ENCODE data around the gene PTPRN2. TPM values are rescaled to one million over a fixed set of nuclear protein-coding genes. Genes with fewer than 3 reads are reported as not detected.

PTPRN2 gene
- total and polyA plus RNA-seq, 8 donors = 4.9 to 136 (median 46.8) TPM

GRCh38 chr7:158422887-158423560 is 164.6 kb downstream of the PTPRN2 start:
- no peak overlapping the region for H3K4me3 ChIP-seq
- no peak overlapping the region for H3K27ac ChIP-seq
- WGBS, 5 donors = 75 to 90% (median 81%) methylated on average over 14 to 15 of the region's 15 CpGs
- intact Hi-C loops (cut with DNase I; ENCODE audit: low total_unique reads) = no loop called here
- no peak for DNase-seq
- TF ChIP-seq POLR2AphosphoS5 (IDR thresholded peaks at IDR 0.05) (no peak), POLR2A (IDR thresholded peaks at IDR 0.05) (no peak), EP300 (IDR thresholded peaks at IDR 0.05) (no peak), CTCF (IDR thresholded peaks at IDR 0.05) (no peak)
- H3K4me1 ChIP-seq = no peaks in the 10 kb centered on the region
- no peaks in the 10 kb centered on the region for H3K27me3 ChIP-seq
- no peaks in the 10 kb centered on the region for H3K9me3 ChIP-seq
- H3K36me3 ChIP-seq = no peaks in the 10 kb centered on the region

- no peaks in the 10 kb centered on the region for H3K27me3 ChIP-seq
- intact Hi-C loops (cut with DNase I; ENCODE audit: low total_unique reads) = no loop called here
- no peaks in the 10 kb centered on the region for H3K4me1 ChIP-seq
- WGBS, 5 donors = 89 to 95% (median 93%) methylated on average over 16 to 17 of the region's 17 CpGs
- DNase-seq = no peak
- H3K36me3 ChIP-seq = no peaks in the 10 kb centered on the region
- no peak overlapping the region for H3K4me3 ChIP-seq
- H3K9me3 ChIP-seq = no peaks in the 10 kb centered on the region
- no peak overlapping the region for H3K27ac ChIP-seq
- TF ChIP-seq POLR2A (IDR thresholded peaks at IDR 0.05) = no peak
- TF ChIP-seq CTCF (IDR thresholded peaks at IDR 0.05) = no peak
- no peak for TF ChIP-seq POLR2AphosphoS5 (IDR thresholded peaks at IDR 0.05)
- no peak for TF ChIP-seq EP300 (IDR thresholded peaks at IDR 0.05)
Observed at GRCh38 chr7:158422196-158422886, 165.3 kb downstream of the PTPRN2 start.

GRCh38 chr7:158421361-158421760 is 166.3 kb downstream of the PTPRN2 start:
- no peak overlapping the region for H3K4me3 ChIP-seq
- intact Hi-C loops (cut with DNase I; ENCODE audit: low total_unique reads) = no loop called here
- TF ChIP-seq EP300 (IDR thresholded peaks at IDR 0.05) (no peak), POLR2A (IDR thresholded peaks at IDR 0.05) (no peak), CTCF (IDR thresholded peaks at IDR 0.05) (no peak), POLR2AphosphoS5 (IDR thresholded peaks at IDR 0.05) (no peak)

GRCh38 chr7:158420591-158421340 is 166.9 kb downstream of the PTPRN2 start:
- Histone ChIP-seq H3K4me1 (no peaks in the 10 kb centered on the region), H3K9me3 (no peaks in the 10 kb centered on the region), H3K27me3 (no peaks in the 10 kb centered on the region), H3K36me3 (no peaks in the 10 kb centered on the region), H3K27ac (no peak overlapping the region), H3K4me3 (no peak overlapping the region)
- no peak for TF ChIP-seq EP300 (IDR thresholded peaks at IDR 0.05)
- TF ChIP-seq POLR2AphosphoS5 (IDR thresholded peaks at IDR 0.05) = no peak
- TF ChIP-seq POLR2A (IDR thresholded peaks at IDR 0.05) = no peak
- no peak for TF ChIP-seq CTCF (IDR thresholded peaks at IDR 0.05)
- WGBS, 5 donors = 92 to 95% (median 94%) methylated on average over 16 of the region's 16 CpGs
- no peak for DNase-seq
- intact Hi-C loops (cut with DNase I; ENCODE audit: low total_unique reads) = no loop called here

More at GRCh38 chr7:158421361-158421760, 166.3 kb downstream of the PTPRN2 start:
- no peaks in the 10 kb centered on the region for H3K27me3 ChIP-seq
- WGBS, 5 donors = 66 to 78% (median 74%) methylated on average over 7 of the region's 7 CpGs
- no peak overlapping the region for H3K27ac ChIP-seq
- H3K4me1 ChIP-seq = no peaks in the 10 kb centered on the region
- no peak for DNase-seq
- no peaks in the 10 kb centered on the region for H3K9me3 ChIP-seq
- H3K36me3 ChIP-seq = no peaks in the 10 kb centered on the region
